A172 (cell line): Measurements from ENCODE around the gene BHLHA15. TPM values are rescaled to one million over a fixed set of nuclear protein-coding genes. Genes with fewer than 3 reads are reported as not detected.

Experiments
- DNase-seq: peaks from one replicate; pipeline ENCODE4 v3.0.0-alpha.2; 2015; ENCODE audit warnings: low spot score
- total RNA-seq: library from RNA; depleted of rRNA; stranded (reverse); fragments of >200 nt; shearing (Covaris generic); gene quantifications from 2 replicates; pipeline ENCODE4 v1.2.3, GENCODE V29; 2014; rRNA removed

Gene BHLHA15
- total RNA-seq, 1 experiment from 2014 or later: not detected

DNA sequence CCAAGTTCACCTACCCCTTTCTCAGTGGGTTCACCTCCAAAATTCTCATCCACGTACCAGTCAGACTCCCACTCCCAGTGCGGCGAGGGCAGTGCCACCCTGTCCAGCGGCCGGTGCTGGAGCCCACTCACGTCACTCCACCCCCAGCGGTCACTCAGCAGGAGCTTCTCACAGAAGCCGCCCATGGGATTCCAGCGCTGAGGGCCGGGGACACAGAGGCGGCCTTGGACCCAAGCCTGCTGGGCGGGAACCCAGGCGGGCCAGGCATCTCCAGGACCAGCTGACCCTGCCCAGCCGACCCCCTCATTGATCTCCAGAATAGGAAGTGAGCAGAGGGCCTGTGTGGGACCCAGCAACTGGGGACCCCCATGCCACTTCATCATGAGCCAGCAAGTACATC, 33.6 kb downstream of the BHLHA15 start:
- DNase-seq: no peak

DNA sequence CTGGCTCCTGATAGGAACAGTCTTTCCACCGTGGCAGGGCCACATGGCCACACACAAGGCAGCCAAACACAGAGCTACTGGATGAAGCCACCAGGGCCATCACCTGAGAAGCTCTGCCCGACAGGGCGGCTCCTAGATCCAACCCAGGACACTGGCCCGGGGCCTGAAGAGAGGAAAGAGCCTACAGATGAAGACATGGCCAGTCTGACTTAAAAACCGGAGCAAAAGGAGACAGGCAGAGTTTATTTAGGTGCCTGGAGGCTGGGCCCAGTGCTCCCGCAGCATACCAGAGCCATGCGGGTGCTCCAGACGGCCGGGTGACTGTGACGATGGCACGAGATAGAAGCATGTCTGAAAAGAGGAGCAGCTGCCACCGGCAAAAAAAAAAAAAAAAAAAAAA, 36.9 kb downstream of the BHLHA15 start:
- no peak for DNase-seq

DNA sequence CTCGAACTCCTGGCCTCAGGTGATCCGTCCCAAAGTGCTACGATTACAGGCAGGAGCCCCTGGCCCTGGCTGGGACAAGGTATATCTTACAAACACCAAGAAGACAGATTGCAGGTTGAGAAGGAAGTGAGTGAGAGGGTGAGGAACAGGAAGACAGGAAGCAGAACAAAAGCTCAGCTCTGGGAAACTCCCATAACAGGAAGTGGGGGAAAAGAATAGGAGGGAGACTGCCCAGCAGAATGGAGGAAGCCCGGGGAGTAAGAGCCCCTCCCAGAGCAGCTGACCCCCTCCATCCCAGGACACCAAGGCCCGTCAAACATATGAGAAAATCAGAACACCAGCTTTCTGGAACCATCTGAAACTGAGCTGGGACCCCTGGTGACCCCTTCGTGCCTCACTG, 37.9 kb downstream of the BHLHA15 start:
- peak; percentile 23 for DNase-seq

DNA sequence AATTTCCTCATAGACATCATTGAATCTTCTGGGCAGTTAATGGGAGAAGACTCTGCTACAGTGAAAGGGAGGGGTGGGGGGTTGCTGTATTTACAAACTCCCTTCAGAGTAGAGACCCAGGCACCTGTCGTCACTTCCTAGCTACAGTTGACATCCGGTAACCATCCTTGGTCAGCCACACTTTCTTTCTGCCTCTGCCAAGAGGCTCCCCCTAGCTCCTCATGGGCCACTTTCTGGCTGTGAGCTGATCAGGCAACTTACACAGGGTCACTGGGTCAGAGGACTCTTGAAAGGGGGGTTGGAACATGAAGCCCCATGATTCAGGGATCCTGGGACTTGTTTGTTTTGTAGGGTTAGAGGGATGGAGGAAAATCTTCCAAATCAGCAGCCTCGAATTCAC, 39.5 kb downstream of the BHLHA15 start:
- no peak for DNase-seq

DNA sequence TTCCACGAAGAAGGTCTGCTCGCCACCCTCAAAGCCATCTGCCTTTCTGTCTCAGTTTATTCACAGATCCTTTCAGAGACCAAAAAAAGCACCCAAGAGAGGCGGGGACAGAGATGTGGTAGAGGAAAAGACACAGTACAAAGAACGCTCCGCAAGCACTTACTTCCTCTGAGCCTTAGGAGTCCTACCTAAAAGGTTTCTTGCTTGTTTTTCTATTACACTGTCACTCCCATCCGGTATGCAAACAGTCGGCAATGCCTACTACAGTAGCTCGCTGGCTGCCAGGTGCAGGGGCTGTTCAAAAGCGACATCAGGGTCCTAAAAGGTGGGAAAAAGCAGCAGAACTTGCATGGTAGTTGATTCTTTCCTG, 40.0 kb downstream of the BHLHA15 start:
- no peak for DNase-seq

DNA sequence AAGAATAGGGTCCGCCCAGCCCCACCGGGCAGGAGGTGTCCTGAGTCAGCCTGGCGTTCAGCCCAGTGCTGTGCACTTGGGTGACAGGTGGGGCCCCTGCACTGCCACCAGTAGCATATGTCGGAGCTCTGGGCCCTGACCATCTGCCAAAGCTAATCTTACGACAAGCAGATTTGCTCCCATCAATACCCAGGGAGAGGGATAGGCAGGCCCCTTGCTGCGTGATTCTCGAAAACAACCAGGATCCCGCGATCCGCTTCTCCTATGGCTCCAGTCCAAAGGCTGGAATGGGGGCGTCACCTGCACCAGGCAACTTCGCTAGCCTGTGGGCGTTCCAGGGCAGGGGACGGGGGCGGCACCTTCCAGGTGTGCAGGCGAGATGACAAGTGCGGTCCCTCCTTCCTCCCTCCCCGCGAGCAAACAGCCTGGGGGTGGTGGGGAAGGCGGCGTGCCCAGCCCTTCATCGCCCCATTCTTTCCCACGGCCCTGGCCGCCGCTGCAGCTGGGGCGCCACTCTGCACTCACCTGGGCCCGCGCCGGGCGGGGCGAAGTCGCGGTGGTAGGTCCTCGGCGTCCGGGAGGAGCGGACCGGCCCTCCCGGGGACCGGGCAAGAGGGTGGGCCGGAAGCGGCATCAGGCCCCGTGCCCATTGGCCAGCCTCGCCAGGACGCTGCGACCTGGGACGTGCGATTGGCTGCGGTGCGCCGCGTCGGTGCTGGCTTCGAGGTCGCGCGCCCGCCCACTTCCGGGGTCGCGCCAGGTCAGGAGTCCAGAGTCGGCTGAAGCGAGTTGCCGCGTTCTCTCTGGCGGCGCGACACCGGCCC, 40.6 kb downstream of the BHLHA15 start, which contains the start of gene TECPR1:
Gene TECPR1 (minus strand): TSS at position 632 of the 824 bp plus-strand sequence. CDS start 6,086 bp downstream, outside the sequence.
- DNase-seq: peak; percentile 86

DNA sequence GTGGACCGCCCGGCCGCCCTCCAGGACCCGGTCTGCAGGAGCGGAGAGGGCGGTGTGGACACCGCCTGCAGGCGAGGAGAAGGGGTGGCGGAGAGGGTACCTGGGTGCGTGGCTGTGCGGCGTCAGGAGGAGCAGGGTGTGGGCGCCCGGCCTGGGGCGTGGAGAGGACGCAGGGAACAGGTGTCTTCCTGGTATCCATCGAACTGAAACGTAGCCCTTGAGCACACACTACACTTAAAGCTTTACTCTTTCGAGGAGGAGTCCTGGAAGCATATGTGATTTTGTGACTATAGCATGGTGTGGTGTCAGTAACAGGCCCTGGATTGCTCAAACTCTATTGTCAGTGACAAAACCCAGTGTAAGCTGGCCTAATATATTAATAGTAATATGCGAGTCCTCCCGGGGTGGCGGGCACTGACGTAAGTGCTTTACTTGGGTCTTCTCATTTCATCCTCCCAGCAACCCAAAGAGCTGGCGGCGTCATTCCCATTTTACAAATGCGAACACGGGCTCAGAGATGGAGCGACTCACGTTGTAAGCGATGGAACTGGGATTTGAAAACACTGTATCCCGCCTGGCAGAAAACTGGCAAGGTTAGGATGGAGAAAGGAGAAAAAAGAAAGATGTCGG, 41.3 kb downstream of the BHLHA15 start:
- DNase-seq: no peak

DNA sequence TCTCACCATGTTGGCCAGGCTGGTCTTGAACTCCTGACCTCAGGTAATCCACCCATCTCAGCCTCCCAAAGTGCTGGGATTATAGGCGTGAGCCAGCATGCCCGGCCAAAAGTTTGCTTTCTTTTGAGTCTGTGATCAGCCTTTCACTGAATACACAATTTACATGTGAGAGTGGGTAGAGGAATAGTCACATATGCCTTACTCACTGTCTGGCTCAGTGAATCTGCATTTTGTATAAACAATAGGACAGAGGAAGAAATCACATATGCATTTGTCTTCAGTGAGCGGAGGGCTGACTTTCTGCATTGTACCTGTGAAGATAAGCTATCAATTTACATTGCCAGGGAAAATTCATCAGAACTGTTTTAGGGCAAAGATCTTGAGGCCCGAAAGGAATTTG, 43.3 kb downstream of the BHLHA15 start:
- DNase-seq: no peak

DNA sequence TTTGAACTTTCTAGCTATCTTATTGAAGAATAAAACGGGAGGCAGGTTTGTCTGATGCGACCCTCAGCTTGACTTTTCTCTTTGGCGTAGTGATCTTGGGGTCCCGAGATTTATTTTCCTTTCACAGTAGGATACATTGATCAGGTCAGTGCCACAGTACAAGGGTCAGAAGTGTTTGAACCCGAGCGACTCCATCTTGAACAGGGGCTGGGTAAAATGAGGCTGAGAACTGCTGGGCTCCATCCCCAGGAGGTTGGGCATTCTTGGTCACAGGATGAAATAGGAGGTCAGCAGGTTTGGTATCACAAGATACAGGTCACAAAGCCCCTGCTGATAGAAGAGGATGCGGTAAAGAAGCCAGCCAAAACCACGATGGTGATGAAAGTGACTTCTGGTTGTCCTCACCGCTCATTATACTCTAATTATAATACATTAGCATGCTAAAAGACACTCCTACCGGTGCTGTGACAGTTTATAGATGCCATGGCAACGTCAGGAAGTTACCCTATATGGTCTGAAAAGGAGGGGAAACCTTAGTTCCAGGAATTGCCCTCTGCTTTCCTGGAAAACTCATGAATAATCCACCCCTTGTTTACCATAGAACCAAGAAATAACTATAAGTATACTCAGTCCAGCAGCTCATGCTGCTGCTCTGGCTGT, 43.8 kb downstream of the BHLHA15 start:
- no peak for DNase-seq

DNA sequence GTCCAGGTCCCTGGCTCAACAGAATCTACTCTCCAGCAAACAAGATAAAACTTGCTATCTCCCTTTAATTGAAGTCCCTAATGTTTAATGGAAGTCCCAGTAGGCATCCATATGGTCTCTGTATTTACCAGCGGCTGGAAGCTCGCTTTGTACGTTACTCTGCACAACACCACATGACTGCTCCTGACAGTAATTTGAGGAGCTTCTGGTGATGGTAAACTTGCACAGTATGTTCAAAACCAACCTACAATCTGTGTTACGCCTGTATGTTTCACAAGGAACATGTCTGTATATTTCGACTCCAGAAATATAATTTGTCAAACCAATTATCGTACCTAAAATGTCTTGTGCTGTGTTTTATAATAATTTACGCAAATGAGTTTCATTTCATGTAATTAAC, 45.2 kb downstream of the BHLHA15 start:
- no peak for DNase-seq

DNA sequence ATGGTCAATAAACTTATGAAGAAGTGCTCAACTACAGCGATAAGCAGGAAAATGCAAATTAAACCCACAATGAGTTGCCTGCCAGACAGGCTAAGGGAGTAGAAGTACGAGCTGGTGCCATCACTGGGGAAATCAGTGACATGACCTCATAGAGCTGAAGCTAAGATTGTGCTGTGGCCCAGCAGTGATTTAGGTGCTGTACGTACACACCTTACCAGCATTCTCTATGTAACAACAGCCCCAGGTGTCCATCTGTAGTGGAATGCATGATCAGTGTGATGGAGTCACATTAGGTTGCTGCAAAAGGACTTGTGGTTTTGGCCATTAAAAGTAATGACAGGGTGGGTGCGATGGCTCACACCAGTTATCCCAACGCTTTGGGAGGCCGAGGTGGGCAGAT, 46.5 kb downstream of the BHLHA15 start:
- no peak for DNase-seq

Other genes with a start within 250 kb of the BHLHA15 start
- not detected in 2 replicates for gene OCM2, start 221.2 kb upstream of the BHLHA15 start, total RNA-seq
- 8.7 and 9.3 TPM in 2 replicates for gene LMTK2, start 104.6 kb upstream of the BHLHA15 start, total RNA-seq
- gene TECPR1, start 40.8 kb downstream of the BHLHA15 start, total RNA-seq: 16.7 and 17.4 TPM in 2 replicates
- gene BRI3, start 70.2 kb downstream of the BHLHA15 start, total RNA-seq: 107 and 132 TPM in 2 replicates
- gene BAIAP2L1, start 189.7 kb downstream of the BHLHA15 start, total RNA-seq: 14.0 and 16.1 TPM in 2 replicates